ENCODE measurements around the gene NCF4.

NCF4 gene

GRCh38 chr22:36924151-36924698 is 63.4 kb downstream of the NCF4 start:
- DNase-seq: no peak

GRCh38 chr22:36925388-36926290 is 64.8 kb downstream of the NCF4 start:
- DNase-seq: no peak

- DNase-seq: no peak
Observed at GRCh38 chr22:36926309-36926708, 65.5 kb downstream of the NCF4 start.

GRCh38 chr22:36926721-36927435 is 66.1 kb downstream of the NCF4 start:
- DNase-seq: no peak

All from CD4-positive, alpha-beta T cell treated with Interleukin-17A for 4 hours (primary cell).